ENCODE measurements around the gene CRTC1. TPM values are rescaled to one million over a fixed set of nuclear protein-coding genes. Genes with fewer than 3 reads are reported as not detected.

Gene CRTC1
- total and polyA plus RNA-seq, 9 of the 15 experiments (the other 6 are each of a cell fraction or from before 2014, with no cell fraction given) = 0.25 to 3.8 (median 1.2) TPM; not detected in 2

DNA sequence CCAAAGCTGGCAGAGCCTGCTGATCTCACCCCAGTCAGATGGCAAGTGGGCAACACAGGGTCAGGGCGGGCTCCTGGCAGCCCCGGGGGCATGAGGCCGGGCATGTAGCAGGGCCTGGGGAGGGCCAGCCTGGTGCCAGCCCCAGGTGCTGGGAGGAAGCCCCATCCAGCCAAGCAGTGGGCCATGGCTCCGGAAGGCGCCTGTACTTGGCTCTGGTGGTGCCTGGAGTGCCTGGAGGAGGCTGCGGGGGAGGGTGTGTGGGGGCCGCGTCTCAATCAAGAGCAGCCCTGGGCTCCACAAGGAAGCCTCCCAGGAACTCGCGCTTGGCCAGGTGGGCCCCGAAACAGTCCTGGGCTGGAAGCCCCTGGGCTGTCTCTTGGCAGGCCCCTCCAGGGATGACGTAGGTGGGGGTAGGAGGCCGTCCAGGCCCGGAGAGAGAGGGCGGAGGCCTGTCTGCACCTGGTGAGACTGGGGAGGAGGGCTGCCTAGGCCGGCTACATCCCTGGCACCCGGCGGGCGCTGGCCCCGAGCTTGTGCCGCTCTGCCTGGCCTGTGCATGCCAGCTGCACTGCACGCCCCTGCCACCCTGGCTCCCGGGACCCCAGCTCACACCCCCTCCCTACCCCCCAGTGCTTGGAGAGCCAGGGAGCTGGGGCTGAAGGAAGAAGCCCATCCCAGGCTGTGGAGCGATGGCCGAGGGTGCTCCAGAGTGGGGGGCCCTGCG, 61.7 kb downstream of the CRTC1 start (continued):
- TF ChIP-seq DNMT1 (IDR thresholded peaks at IDR 0.05) (no peak), GATAD2A (IDR thresholded peaks at IDR 0.05) (no peak), NR2F6 (CRISPR knock-in tag; IDR thresholded peaks at IDR 0.05) (no peak)

DNA sequence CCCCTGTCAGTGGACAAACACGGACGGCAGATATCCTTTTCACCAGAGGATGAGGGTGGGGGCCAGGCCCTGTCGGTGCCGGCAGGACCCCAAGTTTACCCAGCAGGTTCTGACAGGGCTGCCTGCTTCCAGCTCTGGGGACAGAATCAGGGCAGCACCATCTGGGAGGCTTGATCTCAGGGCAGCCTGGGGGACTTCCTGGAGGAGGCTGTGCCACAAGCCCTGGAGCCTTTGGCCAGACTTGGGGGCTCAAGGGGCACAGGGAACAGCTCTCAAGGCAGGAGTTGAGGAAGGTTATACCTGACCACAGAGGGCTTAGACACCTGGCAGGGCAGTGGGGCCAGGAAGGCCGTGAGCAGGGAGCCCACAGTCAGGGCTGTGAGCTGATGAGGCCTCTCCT, 62.5 kb downstream of the CRTC1 start:
- Histone ChIP-seq H3K27ac (ENCODE audit: extremely low read depth, low read depth, low read length) (no peak overlapping the region), H3K79me2 (ENCODE audit: control insufficient read depth, insufficient read depth, low read length) (no peaks in the 10 kb centered on the region), H3K4me3 (no peak overlapping the region), H4K20me1 (replicated peaks; ENCODE audit: control insufficient read depth, insufficient read depth, low read length) (peaks cover 50% of the 10 kb centered on the region), H3K9ac (ENCODE audit: insufficient read depth in 1 of 2, low read depth in 2 of 2, low read length in 2 of 2) (0 out of 4 replicates have a peak overlapping the region, but pooled peaks of 1 of the 2 experiments have one; percentile 13), H2AFZ (ENCODE audit: low read depth, low read length) (no peak overlapping the region), H3K9me3 (replicated peaks; ENCODE audit: control insufficient read depth, insufficient read depth, low read depth, low read length) (no peaks in the 10 kb centered on the region), H3K27me3 (ENCODE audit: control insufficient read depth in 2 of 2, insufficient read depth in 2 of 2, low read length in 2 of 2) (no peaks in the 10 kb centered on the region), H3K36me3 (ENCODE audit: control insufficient read depth, insufficient read depth, low read length) (no peaks in the 10 kb centered on the region), H3K4me1 (replicated peaks in 1 of 2; ENCODE audit: control insufficient read depth in 2 of 2, insufficient read depth in 2 of 2, low read length in 2 of 2) (peaks cover 16 to 78% of the 10 kb centered on the region in 2 experiments), H3K4me2 (ENCODE audit: insufficient read depth, low read length) (no peak overlapping the region), H3K9me1 (ENCODE audit: control insufficient read depth, insufficient read depth, low read length) (peaks cover 3% of the 10 kb centered on the region)
- TF ChIP-seq, protein P1, sequence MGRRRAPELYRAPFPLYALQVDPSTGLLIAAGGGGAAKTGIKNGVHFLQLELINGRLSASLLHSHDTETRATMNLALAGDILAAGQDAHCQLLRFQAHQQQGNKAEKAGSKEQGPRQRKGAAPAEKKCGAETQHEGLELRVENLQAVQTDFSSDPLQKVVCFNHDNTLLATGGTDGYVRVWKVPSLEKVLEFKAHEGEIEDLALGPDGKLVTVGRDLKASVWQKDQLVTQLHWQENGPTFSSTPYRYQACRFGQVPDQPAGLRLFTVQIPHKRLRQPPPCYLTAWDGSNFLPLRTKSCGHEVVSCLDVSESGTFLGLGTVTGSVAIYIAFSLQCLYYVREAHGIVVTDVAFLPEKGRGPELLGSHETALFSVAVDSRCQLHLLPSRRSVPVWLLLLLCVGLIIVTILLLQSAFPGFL (CRISPR knock-in tag; IDR thresholded peaks at IDR 0.05) = no peak
- TF ChIP-seq ZFP36 (IDR thresholded peaks at IDR 0.05; ENCODE audit: low read depth, low read length, partially characterized antibody) = peak; percentile 94
- POLR2A ChIA-PET = no interaction called here
- BruUV-seq (replicated peaks) = no TSS peak
- FAIRE-seq (no peak), ATAC-seq (no peak), DNase-seq (ENCODE audit: extremely low read depth in 1 of 4, low spot score in 3 of 4) (no peak)
- CTCF ChIA-PET (ENCODE audit: low intra/inter-chr PET ratio) = no interaction called here
- intact Hi-C loops (cut with micrococcal nuclease) = no loop called here
- in situ Hi-C loops (cut with MboI) = no loop called here
- WGBS (ENCODE audit: insufficient coverage, low coverage, missing lambda C conversion rate) = 79% methylated on average over 4 of the region's 5 CpGs

Data from K562 (cell line).